Activated T-cell treated with anti-CD3 and anti-CD28 coated beads, Interleukin-2, amount 50 U/mL, for 24 hours (primary cell): Measurements from ENCODE around the gene NEK10.

Experiments used
- DNase-seq: peaks from one replicate; pipeline ENCODE4 v3.0.0-alpha.2; 2020
- H3K27ac Mint-ChIP-seq: 2 replicates; pipeline ENCODE4 v1.8.0; 2020; ENCODE audit warnings: mild to moderate bottlenecking, mixed read lengths
- H3K27me3 Mint-ChIP-seq: 2 replicates; pipeline ENCODE4 v1.8.0; 2020; ENCODE audit warnings: mixed read lengths
- H3K36me3 Mint-ChIP-seq: 2 replicates; pipeline ENCODE4 v1.8.0; 2020; ENCODE audit warnings: low read depth, mixed read lengths
- H3K4me1 Mint-ChIP-seq: 2 replicates; pipeline ENCODE4 v1.8.0; 2020; ENCODE audit warnings: low read depth, mixed read lengths
- H3K4me3 Mint-ChIP-seq: 2 replicates; pipeline ENCODE4 v1.8.0; 2020; ENCODE audit warnings: mild to moderate bottlenecking, moderate library complexity, mixed read lengths
- H3K9me3 Mint-ChIP-seq: 2 replicates; pipeline ENCODE4 v1.8.0; 2020; ENCODE audit warnings: mixed read lengths

Gene NEK10

GRCh38 chr3:27115352-27115751, 253.8 kb downstream of the NEK10 start:
- no peaks in the 10 kb centered on the region for H3K4me1 Mint-ChIP-seq
- H3K27me3 Mint-ChIP-seq = no peaks in the 10 kb centered on the region

GRCh38 chr3:27114684-27115083, 254.5 kb downstream of the NEK10 start:
- Mint-ChIP-seq H3K27me3 (no peaks in the 10 kb centered on the region), H3K4me3 (no peak overlapping the region), H3K36me3 (no peaks in the 10 kb centered on the region), H3K9me3 (no peaks in the 10 kb centered on the region), H3K27ac (no peak overlapping the region), H3K4me1 (no peaks in the 10 kb centered on the region)
- no peak for DNase-seq

More at GRCh38 chr3:27115352-27115751, 253.8 kb downstream of the NEK10 start:
- H3K4me3 Mint-ChIP-seq = no peak overlapping the region
- no peaks in the 10 kb centered on the region for H3K9me3 Mint-ChIP-seq
- no peaks in the 10 kb centered on the region for H3K36me3 Mint-ChIP-seq
- DNase-seq = no peak
- no peak overlapping the region for H3K27ac Mint-ChIP-seq

GRCh38 chr3:27114129-27114528, 255.1 kb downstream of the NEK10 start:
- H3K36me3 Mint-ChIP-seq = no peaks in the 10 kb centered on the region
- H3K27me3 Mint-ChIP-seq = no peaks in the 10 kb centered on the region
- H3K4me1 Mint-ChIP-seq = no peaks in the 10 kb centered on the region
- no peak for DNase-seq
- no peak overlapping the region for H3K27ac Mint-ChIP-seq
- H3K9me3 Mint-ChIP-seq = no peaks in the 10 kb centered on the region
- no peak overlapping the region for H3K4me3 Mint-ChIP-seq

GRCh38 chr3:27110020-27110419, 259.2 kb downstream of the NEK10 start:
- H3K36me3 Mint-ChIP-seq = no peaks in the 10 kb centered on the region
- no peak for DNase-seq
- no peak overlapping the region for H3K27ac Mint-ChIP-seq
- no peaks in the 10 kb centered on the region for H3K27me3 Mint-ChIP-seq
- peaks cover under 1% of the 10 kb centered on the region for H3K4me1 Mint-ChIP-seq
- H3K9me3 Mint-ChIP-seq = no peaks in the 10 kb centered on the region
- no peak overlapping the region for H3K4me3 Mint-ChIP-seq

GRCh38 chr3:27108322-27108721, 260.9 kb downstream of the NEK10 start:
- Mint-ChIP-seq H3K36me3 (no peaks in the 10 kb centered on the region), H3K4me3 (no peak overlapping the region)

GRCh38 chr3:27105904-27106303, 263.3 kb downstream of the NEK10 start:
- no peak overlapping the region for H3K4me3 Mint-ChIP-seq
- peaks cover 6% of the 10 kb centered on the region for H3K27me3 Mint-ChIP-seq
- H3K9me3 Mint-ChIP-seq = no peaks in the 10 kb centered on the region
- H3K4me1 Mint-ChIP-seq = peaks cover 2% of the 10 kb centered on the region
- no peak overlapping the region for H3K27ac Mint-ChIP-seq
- H3K36me3 Mint-ChIP-seq = no peaks in the 10 kb centered on the region
- DNase-seq = no peak

More at GRCh38 chr3:27108322-27108721, 260.9 kb downstream of the NEK10 start:
- Mint-ChIP-seq H3K27ac (no peak overlapping the region), H3K4me1 (peaks cover 2% of the 10 kb centered on the region), H3K9me3 (no peaks in the 10 kb centered on the region), H3K27me3 (peaks cover 4% of the 10 kb centered on the region)
- DNase-seq = no peak

GRCh38 chr3:27097182-27097581, 272.0 kb downstream of the NEK10 start:
- H3K36me3 Mint-ChIP-seq = no peaks in the 10 kb centered on the region
- H3K4me3 Mint-ChIP-seq = no peak overlapping the region
- H3K27ac Mint-ChIP-seq = no peak overlapping the region
- DNase-seq = no peak
- H3K9me3 Mint-ChIP-seq = no peaks in the 10 kb centered on the region
- no peaks in the 10 kb centered on the region for H3K4me1 Mint-ChIP-seq
- no peaks in the 10 kb centered on the region for H3K27me3 Mint-ChIP-seq

- no peaks in the 10 kb centered on the region for H3K9me3 Mint-ChIP-seq
- H3K4me3 Mint-ChIP-seq = no peak overlapping the region
- H3K4me1 Mint-ChIP-seq = no peaks in the 10 kb centered on the region
- H3K27ac Mint-ChIP-seq = no peak overlapping the region
- no peak for DNase-seq
- no peaks in the 10 kb centered on the region for H3K36me3 Mint-ChIP-seq
- no peaks in the 10 kb centered on the region for H3K27me3 Mint-ChIP-seq
These were observed 273.5 kb downstream of the NEK10 start for GRCh38 chr3:27095553-27096222.

GRCh38 chr3:27094721-27095120, 274.5 kb downstream of the NEK10 start:
- no peaks in the 10 kb centered on the region for H3K27me3 Mint-ChIP-seq
- no peaks in the 10 kb centered on the region for H3K36me3 Mint-ChIP-seq
- no peak for DNase-seq
- H3K4me1 Mint-ChIP-seq = no peaks in the 10 kb centered on the region
- no peak overlapping the region for H3K4me3 Mint-ChIP-seq
- H3K9me3 Mint-ChIP-seq = no peaks in the 10 kb centered on the region
- H3K27ac Mint-ChIP-seq = no peak overlapping the region

- Mint-ChIP-seq H3K4me1 (no peaks in the 10 kb centered on the region), H3K9me3 (no peaks in the 10 kb centered on the region), H3K36me3 (no peaks in the 10 kb centered on the region), H3K27me3 (no peaks in the 10 kb centered on the region), H3K4me3 (no peak overlapping the region), H3K27ac (no peak overlapping the region)
- DNase-seq = no peak
These were observed 275.4 kb downstream of the NEK10 start for GRCh38 chr3:27093771-27094170.

- H3K9me3 Mint-ChIP-seq = no peaks in the 10 kb centered on the region
- H3K4me1 Mint-ChIP-seq = no peaks in the 10 kb centered on the region
- H3K27me3 Mint-ChIP-seq = peaks cover 3% of the 10 kb centered on the region
- no peaks in the 10 kb centered on the region for H3K36me3 Mint-ChIP-seq
- no peak overlapping the region for H3K4me3 Mint-ChIP-seq
- no peak overlapping the region for H3K27ac Mint-ChIP-seq
- no peak for DNase-seq
These were observed 278.7 kb downstream of the NEK10 start for GRCh38 chr3:27090275-27091041.

GRCh38 chr3:27089645-27090044, 279.5 kb downstream of the NEK10 start:
- peaks cover 5% of the 10 kb centered on the region for H3K27me3 Mint-ChIP-seq
- no peaks in the 10 kb centered on the region for H3K4me1 Mint-ChIP-seq
- DNase-seq = no peak
- no peaks in the 10 kb centered on the region for H3K9me3 Mint-ChIP-seq
- no peak overlapping the region for H3K27ac Mint-ChIP-seq
- no peaks in the 10 kb centered on the region for H3K36me3 Mint-ChIP-seq
- no peak overlapping the region for H3K4me3 Mint-ChIP-seq

GRCh38 chr3:27089068-27089467, 280.1 kb downstream of the NEK10 start:
- H3K4me1 Mint-ChIP-seq = no peaks in the 10 kb centered on the region
- H3K27me3 Mint-ChIP-seq = peaks cover 5% of the 10 kb centered on the region
- H3K27ac Mint-ChIP-seq = no peak overlapping the region
- no peak overlapping the region for H3K4me3 Mint-ChIP-seq
- no peaks in the 10 kb centered on the region for H3K36me3 Mint-ChIP-seq
- H3K9me3 Mint-ChIP-seq = no peaks in the 10 kb centered on the region
- DNase-seq = no peak

GRCh38 chr3:27085829-27086730, 283.1 kb downstream of the NEK10 start:
- Mint-ChIP-seq H3K9me3 (no peaks in the 10 kb centered on the region), H3K27me3 (peaks cover 5% of the 10 kb centered on the region), H3K4me3 (no peak overlapping the region), H3K27ac (no peak overlapping the region), H3K36me3 (no peaks in the 10 kb centered on the region), H3K4me1 (no peaks in the 10 kb centered on the region)
- no peak for DNase-seq
